Measurements from ENCODE around the gene TMEM132C. TPM values are rescaled to one million over a fixed set of nuclear protein-coding genes. Genes with fewer than 3 reads are reported as not detected.
"Not testable (repeated sequence)": the region's sequence is repeated elsewhere in the genome, so short reads cannot be mapped to it uniquely, and the experiment has no call there.

Gene TMEM132C
- not detected in 2 replicates for total RNA-seq

DNA sequence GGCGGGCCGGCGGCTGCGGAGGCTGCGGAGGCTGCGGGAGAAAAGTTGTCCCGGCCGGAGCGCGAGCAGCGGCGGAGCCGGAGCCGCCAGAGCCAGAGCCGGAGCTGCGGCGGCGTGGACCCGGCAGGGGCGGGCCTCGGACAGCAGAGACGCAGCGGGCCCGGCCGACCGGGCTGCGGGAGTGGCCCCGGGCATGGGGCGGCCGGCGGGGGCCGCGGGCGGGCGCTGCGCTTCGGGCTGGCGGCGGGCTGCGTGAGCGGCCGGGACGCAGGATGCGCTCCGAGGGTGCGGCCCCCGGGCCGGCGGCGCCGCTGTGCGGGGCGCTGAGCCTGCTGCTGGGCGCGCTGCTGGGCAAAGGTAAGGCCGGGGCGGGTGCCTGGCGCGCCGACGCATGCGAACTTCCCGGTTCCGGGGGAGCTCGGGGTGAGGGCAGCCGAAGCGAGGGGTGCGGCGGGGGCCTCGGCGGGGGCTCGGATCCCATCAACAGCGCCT, at the start of gene TMEM132C:
TSS of gene TMEM132C (plus strand) at position 40 of the 492 bp plus-strand sequence. CDS start at position 273, 233 bp downstream.
- DNase-seq (ENCODE audit: low read depth), result no peak

DNA sequence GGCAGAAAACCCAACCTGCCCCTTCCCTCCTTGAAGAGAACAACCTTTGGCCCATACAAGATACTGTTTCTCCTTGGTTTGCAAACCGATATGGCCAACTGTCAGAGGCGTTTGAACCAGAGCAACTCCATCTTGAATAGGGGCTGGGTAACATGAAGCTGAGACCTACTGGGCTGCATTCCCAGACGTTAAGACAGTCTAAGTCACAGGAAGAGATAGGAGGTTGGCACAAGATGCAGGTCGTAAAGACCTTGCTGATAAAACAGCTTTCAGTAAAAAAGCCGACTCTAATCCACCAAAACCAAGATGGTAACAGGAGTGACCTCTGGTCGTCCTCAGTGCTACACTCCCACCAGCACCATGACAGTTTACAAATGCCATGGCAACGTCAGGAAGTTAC, 42.7 kb upstream of the TMEM132C start:
- DNase-seq (ENCODE audit: low read depth), result no peak

DNA sequence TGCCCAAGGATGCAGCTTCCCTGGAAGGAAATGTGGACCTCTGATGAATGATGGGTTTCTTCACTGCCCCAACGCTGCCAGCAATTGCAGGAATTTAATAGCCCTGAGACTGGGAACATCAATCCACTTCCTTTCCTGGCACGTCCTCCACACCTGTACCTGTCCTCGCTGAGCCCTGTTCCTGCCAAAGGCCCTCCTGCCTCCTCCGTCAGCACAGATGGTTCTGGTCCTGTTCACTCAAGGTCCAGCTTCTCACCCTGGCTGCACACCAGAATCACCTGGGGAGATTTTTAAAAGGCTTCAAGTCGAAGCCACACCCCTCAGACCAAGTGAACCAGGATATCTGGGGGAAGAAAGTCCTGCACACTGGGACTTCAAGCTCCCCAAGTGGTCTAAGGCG, 38.4 kb upstream of the TMEM132C start:
- no peak for DNase-seq (ENCODE audit: low read depth)

DNA sequence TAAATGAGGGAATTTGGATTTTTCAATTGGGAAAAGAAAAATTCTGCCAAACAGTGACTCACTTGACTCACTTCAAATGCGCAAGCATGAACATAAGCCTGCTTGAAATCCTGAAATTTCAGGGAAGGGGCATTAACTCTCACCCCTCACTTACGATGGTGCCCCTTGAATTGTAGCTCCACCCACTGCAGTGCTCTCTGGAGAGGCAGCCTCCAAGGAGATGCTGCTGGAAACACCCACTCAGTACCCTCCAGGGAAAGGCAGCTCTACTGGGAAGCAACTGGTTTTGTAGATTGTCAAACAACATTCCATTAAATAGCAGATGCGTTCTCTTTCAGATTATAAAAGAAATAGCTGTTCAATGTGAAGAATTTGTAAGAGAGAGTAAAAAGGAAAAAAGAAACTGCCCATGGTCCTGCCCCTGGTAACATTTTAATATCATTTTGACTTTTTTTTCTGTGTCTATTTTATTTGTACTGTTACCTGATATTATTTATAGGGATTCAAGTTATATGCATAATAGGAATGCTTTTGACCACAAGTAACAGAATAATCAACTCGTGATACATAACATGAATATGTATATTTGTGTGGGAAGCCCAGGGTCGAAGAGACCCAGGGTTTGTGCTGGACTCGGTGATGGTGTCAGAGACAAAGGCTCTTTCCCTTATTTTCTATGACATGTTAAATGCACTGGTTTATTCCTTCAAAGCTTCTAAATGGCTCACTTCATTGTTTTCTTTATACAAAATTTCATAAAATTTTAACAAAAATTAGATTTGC, 31.1 kb upstream of the TMEM132C start:
- no peak for DNase-seq (ENCODE audit: low read depth)

- no peak for DNase-seq (ENCODE audit: low read depth)
Observed at GRCh38 chr12:128236525-128236924, 30.4 kb upstream of the TMEM132C start.

DNA sequence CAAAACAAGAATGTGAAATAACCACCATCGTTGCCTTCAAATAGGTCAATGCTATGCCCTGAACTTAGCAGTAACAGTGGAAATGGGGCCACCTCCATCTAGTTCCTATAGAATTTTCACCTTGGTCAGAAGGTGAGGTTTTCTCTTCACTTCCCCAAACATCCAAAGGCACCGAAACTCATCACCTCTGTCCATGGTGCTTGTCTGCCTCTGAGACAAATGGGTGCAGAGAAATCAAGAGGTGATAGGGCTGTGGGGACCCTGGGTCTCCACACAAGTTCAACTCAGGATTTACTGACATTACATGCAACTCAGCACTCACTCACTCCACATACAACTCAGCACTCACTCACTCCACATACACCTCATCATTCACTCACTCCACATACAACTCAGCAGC, 26.2 kb upstream of the TMEM132C start:
- DNase-seq (ENCODE audit: low read depth), result no peak

- DNase-seq (ENCODE audit: low read depth), result no peak
Observed at GRCh38 chr12:128245121-128245520, 21.8 kb upstream of the TMEM132C start.

GRCh38 chr12:128245905-128246304, 21.1 kb upstream of the TMEM132C start:
- DNase-seq (ENCODE audit: low read depth), result no peak

GRCh38 chr12:128250096-128250495, 16.9 kb upstream of the TMEM132C start:
- DNase-seq (ENCODE audit: low read depth), result no peak

DNA sequence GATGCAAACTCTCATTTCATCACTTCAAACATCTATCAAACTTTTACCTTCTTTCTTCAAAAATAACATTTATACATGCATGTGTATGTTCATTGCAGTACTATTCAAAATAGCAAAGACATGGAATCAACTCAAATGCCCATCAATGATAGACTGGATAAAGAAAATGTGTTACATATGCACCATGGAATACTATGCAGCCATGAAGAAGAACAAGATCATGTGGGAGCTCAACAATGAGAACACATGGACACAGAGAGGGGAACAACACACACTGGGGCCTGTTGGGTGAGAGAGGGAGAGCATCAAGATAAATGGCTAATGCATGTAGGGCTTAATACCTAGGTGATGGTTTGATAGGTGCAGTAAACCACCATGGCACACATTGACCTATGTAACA, 13.1 kb upstream of the TMEM132C start:
- DNase-seq (ENCODE audit: low read depth), result not testable (repeated sequence)

GRCh38 chr12:128258866-128259555, 8.0 kb upstream of the TMEM132C start:
- DNase-seq (ENCODE audit: low read depth), result no peak

DNA sequence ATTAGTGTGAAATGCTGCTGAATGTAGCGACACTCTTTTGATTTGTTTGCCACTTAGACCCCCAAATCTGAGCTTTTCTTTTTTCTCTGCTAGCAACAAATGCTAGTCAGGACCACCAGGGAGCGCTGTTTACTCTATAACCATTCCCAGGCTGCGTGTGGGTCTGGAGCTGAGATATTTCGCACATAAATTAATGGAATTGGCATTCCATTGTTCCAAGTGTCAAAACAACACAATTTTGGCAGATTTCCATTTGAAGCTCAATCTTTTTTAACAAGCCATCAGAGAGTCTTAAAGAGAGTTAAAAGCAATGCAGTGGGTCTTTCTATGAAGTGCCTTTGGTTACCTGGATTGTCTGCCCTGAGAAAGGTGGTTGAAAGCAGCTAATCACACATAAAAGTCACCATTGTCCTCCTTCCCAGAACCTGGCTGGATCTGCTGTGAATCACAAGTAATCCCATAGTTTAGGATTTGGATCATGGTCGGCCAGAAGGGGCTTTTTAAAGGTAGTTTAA, 7.4 kb upstream of the TMEM132C start:
- DNase-seq (ENCODE audit: low read depth), result no peak

- DNase-seq (ENCODE audit: low read depth), result no peak
Observed at GRCh38 chr12:128261757-128262156, 5.2 kb upstream of the TMEM132C start.

GRCh38 chr12:128265566-128265965, 1.4 kb upstream of the TMEM132C start:
- DNase-seq (ENCODE audit: low read depth), result no peak

GRCh38 chr12:128266086-128266485, 884 bp upstream of the TMEM132C start:
- no peak for DNase-seq (ENCODE audit: low read depth)

- DNase-seq (ENCODE audit: low read depth), result no peak
Observed at GRCh38 chr12:128266541-128267130, 334 bp upstream of the TMEM132C start.

- no peak for DNase-seq (ENCODE audit: low read depth)
Observed at GRCh38 chr12:128267651-128268378, 845 bp downstream of the TMEM132C start.

DNA sequence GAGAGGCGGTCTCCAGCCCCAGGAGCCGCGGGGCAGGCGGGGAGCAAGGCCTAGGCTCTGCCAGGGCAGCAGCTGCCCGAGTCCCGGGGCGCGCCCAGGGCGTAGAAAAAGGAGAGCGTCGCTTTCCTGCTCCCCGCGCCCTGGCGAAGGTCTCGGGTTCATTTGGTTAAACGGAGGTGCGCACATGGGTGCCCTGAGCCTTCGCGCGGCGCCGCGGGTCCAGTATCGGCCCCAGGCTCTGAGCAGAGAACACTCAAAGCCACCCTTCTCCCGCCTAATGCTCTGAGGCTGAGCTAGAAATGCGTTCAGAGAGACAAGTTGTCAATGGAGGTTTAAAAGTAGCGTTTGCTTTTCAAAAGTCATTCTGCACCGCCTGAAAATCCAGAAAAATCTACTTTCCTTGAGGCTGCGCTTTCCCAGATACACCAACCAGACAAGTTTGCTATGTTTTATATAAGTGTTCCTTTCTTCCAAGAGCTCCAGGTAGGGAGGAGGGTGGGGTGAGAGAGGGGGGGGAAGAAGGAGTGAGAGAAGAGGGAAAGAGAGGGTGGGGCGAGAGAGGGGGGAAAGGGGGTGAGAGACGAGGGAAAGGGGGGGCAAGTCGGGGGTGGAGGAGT, 1.5 kb downstream of the TMEM132C start:
- no peak for DNase-seq (ENCODE audit: low read depth)

DNA sequence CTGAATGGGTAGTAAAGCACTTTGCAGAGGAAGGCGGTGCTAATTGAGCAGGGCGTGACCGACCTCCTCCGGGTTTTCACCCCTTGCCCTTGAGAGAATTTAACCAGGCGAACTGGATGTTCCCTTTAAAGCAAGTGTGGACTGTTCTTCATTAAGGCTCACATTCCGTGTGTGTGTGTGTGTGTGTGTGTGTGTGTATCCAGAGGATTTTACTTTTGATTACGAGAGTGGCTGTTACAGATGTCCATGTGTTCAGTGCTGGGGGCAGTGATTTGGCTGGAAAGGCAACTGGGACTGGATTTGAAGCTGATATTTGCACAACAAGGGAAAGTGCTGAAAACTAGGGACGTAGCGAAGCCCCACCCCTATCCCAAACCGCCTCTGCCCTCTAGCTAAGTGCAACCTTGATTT, 2.2 kb downstream of the TMEM132C start:
- DNase-seq (ENCODE audit: low read depth), result no peak

GRCh38 chr12:128276471-128276870, 9.5 kb downstream of the TMEM132C start:
- no peak for DNase-seq (ENCODE audit: low read depth)

GRCh38 chr12:128286970-128287369, 20.0 kb downstream of the TMEM132C start:
- no peak for DNase-seq (ENCODE audit: low read depth)

Data from renal cortical epithelial cell (primary cell).